HL-60 (cell line): ENCODE data around the gene CFAP299.

Experiments used
- DNase-seq, 2 experiments: peaks; one replicate each; pipeline ENCODE4 v3.0.0-alpha.2; 2010 to 2020; ENCODE audit warnings: low read depth in 1 of 2, low spot score in 1 of 2
- H3K27ac ChIP-seq: fragments of 250-450 bp; sonication (Bioruptor Pico); replicated peaks from 2 replicates; pipeline ENCODE4 v1.5.1; 2020; ENCODE audit warnings: mild to moderate bottlenecking, moderate library complexity
- H3K27me3 ChIP-seq: fragments of 250-450 bp; sonication (Bioruptor Pico); 2 replicates; pipeline ENCODE4 v1.5.1; 2021; ENCODE audit warnings: mild to moderate bottlenecking, moderate library complexity; ENCODE audit not compliant: insufficient read depth, poor library complexity, severe bottlenecking
- H3K4me3 ChIP-seq: replicated peaks from 2 replicates; pipeline ENCODE4 v1.5.1; 2011; ENCODE audit warnings: mild to moderate bottlenecking, control low read depth, low read length; ENCODE audit not compliant: insufficient read depth
- CTCF ChIP-seq: IDR thresholded peaks from one replicate; pipeline ENCODE4 v1.5.1; 2011; ENCODE audit warnings: low read length, control low read depth, inconsistent platforms; ENCODE audit not compliant: insufficient read depth
- GABPA ChIP-seq: IDR thresholded peaks from 2 replicates; pipeline ENCODE4 v1.6.1; 2012; ENCODE audit warnings: low read depth
- POLR2AphosphoS5 ChIP-seq: IDR thresholded peaks from 2 replicates; pipeline ENCODE4 v1.6.1; 2012; ENCODE audit warnings: low read depth
- REST ChIP-seq: IDR thresholded peaks from 2 replicates; pipeline ENCODE4 v1.6.1; 2012; ENCODE audit warnings: low read depth; ENCODE audit not compliant: insufficient replicate concordance
- SPI1 ChIP-seq: IDR thresholded peaks from 2 replicates; pipeline ENCODE4 v1.6.1; 2012; ENCODE audit warnings: low read depth, mild to moderate bottlenecking, borderline replicate concordance

The CFAP299 gene

GRCh38 chr4:80385397-80386280, 50.1 kb downstream of the CFAP299 start:
- Histone ChIP-seq H3K4me3 (no peak overlapping the region), H3K27me3 (no peaks in the 10 kb centered on the region), H3K27ac (no peak overlapping the region)
- TF ChIP-seq SPI1 = no peak
- no peak for DNase-seq

GRCh38 chr4:80386281-80386886, 50.9 kb downstream of the CFAP299 start:
- TF ChIP-seq CTCF = no peak
- TF ChIP-seq REST = no peak
- no peak for TF ChIP-seq GABPA
- no peak for TF ChIP-seq SPI1
- no peak for TF ChIP-seq POLR2AphosphoS5
- no peak for DNase-seq
- no peaks in the 10 kb centered on the region for H3K27me3 ChIP-seq
- H3K27ac ChIP-seq = no peak overlapping the region
- H3K4me3 ChIP-seq = no peak overlapping the region

GRCh38 chr4:80387390-80388283, 52.1 kb downstream of the CFAP299 start:
- Histone ChIP-seq H3K27me3 (no peaks in the 10 kb centered on the region), H3K27ac (no peak overlapping the region), H3K4me3 (no peak overlapping the region)
- TF ChIP-seq GABPA (no peak), SPI1 (no peak), REST (no peak), POLR2AphosphoS5 (no peak), CTCF (no peak)
- no peak for DNase-seq

GRCh38 chr4:80388284-80388607, 52.7 kb downstream of the CFAP299 start:
- no peaks in the 10 kb centered on the region for H3K27me3 ChIP-seq
- no peak overlapping the region for H3K27ac ChIP-seq
- DNase-seq = no peak
- H3K4me3 ChIP-seq = no peak overlapping the region
- TF ChIP-seq CTCF (no peak), POLR2AphosphoS5 (no peak), SPI1 (no peak), REST (no peak), GABPA (no peak)
